Keratinocyte (primary cell): Measurements from ENCODE around the gene ARPC1B. TPM values are rescaled to one million over a fixed set of nuclear protein-coding genes. Genes with fewer than 3 reads are reported as not detected.

Experiments
- DNase-seq: peaks from one replicate; pipeline ENCODE4 v3.0.0-alpha.2; 2011; ENCODE audit warnings: low read depth, missing footprints, low spot score
- FAIRE-seq: peaks from 2 replicates; lab custom pipeline; 2011; peaks lifted over from hg19 to GRCh38; lab: Jason Lieb, UNC
- H2AFZ ChIP-seq: 2 replicates; pipeline ENCODE4 v1.6.0; 2012; ENCODE audit warnings: low read length, control low read depth, inconsistent platforms; ENCODE audit not compliant: control insufficient read depth
- H3K27ac ChIP-seq: 2 replicates; pipeline ENCODE4 v1.5.1; 2011; ENCODE audit warnings: low read length; ENCODE audit not compliant: control insufficient read depth, insufficient read depth
- H3K27me3 ChIP-seq: 3 replicates; pipeline ENCODE4 v1.6.0; 2011; ENCODE audit warnings: low read length; ENCODE audit not compliant: control insufficient read depth, insufficient read depth; ENCODE audit errors: extremely low read depth
- H3K36me3 ChIP-seq, 2 experiments: 2 replicates in 1 of 2; 3 replicates in 1 of 2; pipeline ENCODE4 v1.5.1; 2011; ENCODE audit warnings: low read length in 2 of 2, mild to moderate bottlenecking in 1 of 2; ENCODE audit not compliant: control insufficient read depth in 2 of 2, insufficient read depth in 2 of 2; ENCODE audit errors: extremely low read depth in 1 of 2
- H3K4me1 ChIP-seq: 3 replicates; pipeline ENCODE4 v1.5.1; 2011; ENCODE audit warnings: low read length; ENCODE audit not compliant: control insufficient read depth, insufficient read depth; ENCODE audit errors: extremely low read depth
- H3K4me2 ChIP-seq: 3 replicates; pipeline ENCODE4 v1.6.0; 2011; ENCODE audit warnings: low read depth, low read length; ENCODE audit not compliant: control insufficient read depth, insufficient read depth; ENCODE audit errors: extremely low read depth
- H3K4me3 ChIP-seq, 3 experiments: fragments of 200-600 bp in 1 of 3; sonication (generic) in 1 of 3; 2 replicates in 2 of 3; 3 replicates in 1 of 3; pipeline ENCODE4 v1.5.1; 2011 to 2016; ENCODE audit warnings: low read length in 3 of 3, mild to moderate bottlenecking in 3 of 3, control low read depth in 2 of 3, inconsistent platforms in 1 of 3, low read depth in 1 of 3, mixed read lengths in 1 of 3, mixed run types in 1 of 3, moderate library complexity in 1 of 3; ENCODE audit not compliant: control insufficient read depth in 2 of 3, insufficient read depth in 2 of 3; ENCODE audit errors: extremely low read depth in 1 of 3
- H3K79me2 ChIP-seq: 2 replicates; pipeline ENCODE4 v1.6.0; 2012; ENCODE audit warnings: low read length; ENCODE audit not compliant: control insufficient read depth, insufficient read depth
- H3K9ac ChIP-seq: 3 replicates; pipeline ENCODE4 v1.6.0; 2011; ENCODE audit warnings: low read length; ENCODE audit not compliant: control insufficient read depth, insufficient read depth; ENCODE audit errors: extremely low read depth
- H3K9me1 ChIP-seq: 3 replicates; pipeline ENCODE4 v1.6.0; 2011; ENCODE audit warnings: low read length; ENCODE audit not compliant: control insufficient read depth, insufficient read depth; ENCODE audit errors: extremely low read depth
- H3K9me3 ChIP-seq: 2 replicates; pipeline ENCODE4 v1.5.1; 2012; ENCODE audit warnings: low read depth, low read length; ENCODE audit not compliant: control insufficient read depth
- H4K20me1 ChIP-seq: 3 replicates; pipeline ENCODE4 v1.6.0; 2011; ENCODE audit warnings: low read length; ENCODE audit not compliant: control insufficient read depth, insufficient read depth; ENCODE audit errors: extremely low read depth
- CTCF ChIP-seq, 3 experiments: IDR thresholded peaks in 1 of 3; conservative IDR thresholded peaks in 1 of 3; optimal IDR thresholded peaks in 1 of 3; 2 replicates in 2 of 3; 3 replicates in 1 of 3; pipeline versions ENCODE3 to v1.5.1; 2011; ENCODE audit warnings: low read length in 3 of 3, mild to moderate bottlenecking in 3 of 3, moderate library complexity in 2 of 3, control low read depth in 1 of 3, inconsistent platforms in 1 of 3; ENCODE audit not compliant: insufficient read depth in 2 of 3; ENCODE audit errors: extremely low read depth in 1 of 3
- EZH2 ChIP-seq: IDR thresholded peaks from one replicate; pipeline ENCODE4 v1.6.1; 2012; ENCODE audit warnings: inconsistent platforms, mild to moderate bottlenecking, low read length, moderate library complexity
- dilution Hi-C: fragments of 300-500 bp; cut with MboI; formaldehyde crosslinking; loops from one replicate; pipeline ENCODE4 v1.7.0; 2020; ENCODE audit warnings: low sequenced_read_pairs; ENCODE audit not compliant: extremely low pct_ligation_motif_present
- polyA plus RNA-seq, 5 experiments: library from polyadenylated mRNA; depleted of rRNA in 3 of 5; stranded (reverse) in 3 of 5; stranded (forward) in 1 of 5; unstranded in 1 of 5; fragments of >200 nt; gene quantifications; 1 replicate in 1 of 5; 2 replicates in 3 of 5; 3 replicates in 1 of 5; pipeline versions ENCODE4 v1.2.1 to v1.2.3, GENCODE V29; 2011 to 2012; ENCODE audit warnings: missing spikeins in 2 of 5, low read depth in 1 of 5, low replicate concordance in 1 of 5

ARPC1B gene
- polyA plus RNA-seq, 1 donor (not counting 4 experiments of a cell fraction or from before 2014, with no cell fraction given), result 383 TPM

- DNase-seq, result no peak
- H3K79me2 ChIP-seq, result peaks cover 4% of the 10 kb centered on the region
- H3K9me3 ChIP-seq, result no peaks in the 10 kb centered on the region
- H3K9me1 ChIP-seq, result no peaks in the 10 kb centered on the region
- no peaks in the 10 kb centered on the region for H3K4me1 ChIP-seq
- H3K4me2 ChIP-seq, result no peak overlapping the region
- TF ChIP-seq EZH2 (no peak), CTCF (optimal IDR thresholded peaks at IDR 0.05 in 1 of 3, IDR thresholded peaks at IDR 0.05 in 1 of 3, conservative IDR thresholded peaks at IDR 0.05 in 1 of 3; ENCODE audit: extremely low read depth in 1 of 3, insufficient read depth in 2 of 3, low read length in 3 of 3) (no peak)
- no peak overlapping the region for H2AFZ ChIP-seq
- H3K9ac ChIP-seq, result no peak overlapping the region
- no peaks in the 10 kb centered on the region for H3K27me3 ChIP-seq
- peaks cover 35 to 40% of the 10 kb centered on the region in 2 experiments for H3K36me3 ChIP-seq
- FAIRE-seq, result no peak
- H4K20me1 ChIP-seq, result peaks cover 3% of the 10 kb centered on the region
- H3K4me3 ChIP-seq, result no peak overlapping the region
- dilution Hi-C loops, result no loop called here
- no peak overlapping the region for H3K27ac ChIP-seq
Observed at GRCh38 chr7:99352247-99352646, 22.3 kb upstream of the ARPC1B start.

- no peak overlapping the region for H3K4me2 ChIP-seq
- H2AFZ ChIP-seq, result no peak overlapping the region
- DNase-seq (no peak), FAIRE-seq (no peak)
- H3K27ac ChIP-seq, result no peak overlapping the region
- H3K27me3 ChIP-seq, result no peaks in the 10 kb centered on the region
- H3K4me3 ChIP-seq, result no peak overlapping the region
- no peaks in the 10 kb centered on the region for H3K4me1 ChIP-seq
- H3K79me2 ChIP-seq, result peaks cover 5% of the 10 kb centered on the region
- no peaks in the 10 kb centered on the region for H3K9me3 ChIP-seq
- H3K36me3 ChIP-seq, result peaks cover 41 to 48% of the 10 kb centered on the region in 2 experiments
- peaks cover 3% of the 10 kb centered on the region for H4K20me1 ChIP-seq
- dilution Hi-C loops, result no loop called here
- no peaks in the 10 kb centered on the region for H3K9me1 ChIP-seq
- no peak for TF ChIP-seq CTCF (optimal IDR thresholded peaks at IDR 0.05 in 1 of 3, IDR thresholded peaks at IDR 0.05 in 1 of 3, conservative IDR thresholded peaks at IDR 0.05 in 1 of 3; ENCODE audit: extremely low read depth in 1 of 3, insufficient read depth in 2 of 3, low read length in 3 of 3)
- TF ChIP-seq EZH2, result no peak
- no peak overlapping the region for H3K9ac ChIP-seq
Observed at GRCh38 chr7:99355098-99355497, 19.4 kb upstream of the ARPC1B start.
